ENCODE data around the gene SPRY4. TPM values are rescaled to one million over a fixed set of nuclear protein-coding genes. Genes with fewer than 3 reads are reported as not detected.

Gene SPRY4
- total RNA-seq, 6 donors from 2014 or later = 30.4 to 81.2 (median 43.3) TPM

DNA sequence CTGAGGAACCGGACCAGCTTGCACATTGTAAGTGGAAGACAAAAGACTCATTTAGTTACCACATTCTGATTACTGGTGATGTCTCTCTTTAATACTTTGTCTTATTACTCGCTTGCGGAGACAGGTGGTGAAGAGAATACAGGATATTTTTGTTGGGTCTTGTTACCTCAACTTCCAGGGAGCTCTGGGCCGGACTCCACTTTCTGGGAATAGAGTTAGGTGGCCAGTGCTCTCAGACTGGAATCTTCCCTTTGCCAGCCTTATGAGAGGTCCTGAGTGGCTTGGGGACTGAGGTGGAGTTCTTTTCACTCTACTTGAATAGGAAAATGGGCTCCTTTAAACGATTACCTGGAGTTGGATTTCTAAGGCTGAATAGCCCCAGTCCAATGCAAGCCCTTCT lies 33.3 kb upstream of the SPRY4 start:
- WGBS, 2 donors = 72 to 75% methylated on average over 5 of the region's 5 CpGs
- Histone ChIP-seq H3K27ac (peak overlapping the region; percentile 94 to 98 (median 96)), H3K9me3 (no peaks in the 10 kb centered on the region), H3K36me3 (no peaks in the 10 kb centered on the region), H3K4me3 (peak overlapping the region in 1 of 4 donors; percentile 61), H3K4me1 (peaks cover 24 to 43% (median 30%) of the 10 kb centered on the region in 4 donors), H3K27me3 (no peaks in the 10 kb centered on the region)
- TF ChIP-seq EP300 (IDR thresholded peaks at IDR 0.05) (no peak), POLR2AphosphoS5 (IDR thresholded peaks at IDR 0.05) (no peak), POLR2A (IDR thresholded peaks at IDR 0.05) (no peak)
- TF ChIP-seq, protein P1, sequence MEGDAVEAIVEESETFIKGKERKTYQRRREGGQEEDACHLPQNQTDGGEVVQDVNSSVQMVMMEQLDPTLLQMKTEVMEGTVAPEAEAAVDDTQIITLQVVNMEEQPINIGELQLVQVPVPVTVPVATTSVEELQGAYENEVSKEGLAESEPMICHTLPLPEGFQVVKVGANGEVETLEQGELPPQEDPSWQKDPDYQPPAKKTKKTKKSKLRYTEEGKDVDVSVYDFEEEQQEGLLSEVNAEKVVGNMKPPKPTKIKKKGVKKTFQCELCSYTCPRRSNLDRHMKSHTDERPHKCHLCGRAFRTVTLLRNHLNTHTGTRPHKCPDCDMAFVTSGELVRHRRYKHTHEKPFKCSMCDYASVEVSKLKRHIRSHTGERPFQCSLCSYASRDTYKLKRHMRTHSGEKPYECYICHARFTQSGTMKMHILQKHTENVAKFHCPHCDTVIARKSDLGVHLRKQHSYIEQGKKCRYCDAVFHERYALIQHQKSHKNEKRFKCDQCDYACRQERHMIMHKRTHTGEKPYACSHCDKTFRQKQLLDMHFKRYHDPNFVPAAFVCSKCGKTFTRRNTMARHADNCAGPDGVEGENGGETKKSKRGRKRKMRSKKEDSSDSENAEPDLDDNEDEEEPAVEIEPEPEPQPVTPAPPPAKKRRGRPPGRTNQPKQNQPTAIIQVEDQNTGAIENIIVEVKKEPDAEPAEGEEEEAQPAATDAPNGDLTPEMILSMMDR (IDR thresholded peaks at IDR 0.05) = no peak
- no peak for ATAC-seq (ENCODE audit: low FRiP score in 2 of 2)
- DNase-seq = no peak

DNA sequence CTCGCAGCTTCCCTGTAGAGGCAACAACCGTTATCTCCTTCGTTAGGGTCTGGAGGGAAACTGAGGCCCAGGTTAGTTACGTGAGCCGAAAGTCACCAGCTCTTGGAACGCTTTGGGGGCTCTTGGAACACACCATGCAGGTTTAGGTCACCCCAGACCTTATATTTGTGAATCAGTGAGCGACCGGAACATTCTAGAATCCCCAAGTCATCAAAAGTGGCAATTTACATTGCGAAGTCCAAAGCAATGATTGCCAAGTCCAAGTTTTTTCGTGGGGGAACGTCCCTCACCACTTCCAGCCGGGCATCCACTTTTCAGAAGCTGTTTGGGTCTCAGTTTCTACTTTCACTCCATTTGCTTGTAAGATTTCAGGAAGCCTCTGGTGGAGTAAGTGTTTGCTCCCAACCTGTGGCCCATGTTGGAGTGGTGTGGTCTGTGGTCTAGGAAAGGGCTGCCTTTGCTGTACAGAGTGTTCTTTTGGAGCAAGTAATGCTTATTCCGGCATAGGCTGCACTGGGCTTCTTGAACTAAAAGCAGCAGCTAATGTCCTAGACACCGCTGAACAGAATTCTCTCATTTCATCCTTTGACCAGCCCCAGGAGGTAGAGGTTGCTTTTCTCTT lies 32.8 kb upstream of the SPRY4 start:
- ATAC-seq (ENCODE audit: low FRiP score in 2 of 2) = peak; percentile 5 to 45
- TF ChIP-seq EP300 (IDR thresholded peaks at IDR 0.05) (peak in 1 of 4 donors; percentile 46), POLR2A (IDR thresholded peaks at IDR 0.05) (peak in 1 of 4 donors; percentile 9), POLR2AphosphoS5 (IDR thresholded peaks at IDR 0.05) (peak in 1 of 2 donors; percentile 16)
- TF ChIP-seq, protein P1 (IDR thresholded peaks at IDR 0.05) = no peak
- H3K27ac ChIP-seq = peak overlapping the region; percentile 94 to 98 (median 96)

DNA sequence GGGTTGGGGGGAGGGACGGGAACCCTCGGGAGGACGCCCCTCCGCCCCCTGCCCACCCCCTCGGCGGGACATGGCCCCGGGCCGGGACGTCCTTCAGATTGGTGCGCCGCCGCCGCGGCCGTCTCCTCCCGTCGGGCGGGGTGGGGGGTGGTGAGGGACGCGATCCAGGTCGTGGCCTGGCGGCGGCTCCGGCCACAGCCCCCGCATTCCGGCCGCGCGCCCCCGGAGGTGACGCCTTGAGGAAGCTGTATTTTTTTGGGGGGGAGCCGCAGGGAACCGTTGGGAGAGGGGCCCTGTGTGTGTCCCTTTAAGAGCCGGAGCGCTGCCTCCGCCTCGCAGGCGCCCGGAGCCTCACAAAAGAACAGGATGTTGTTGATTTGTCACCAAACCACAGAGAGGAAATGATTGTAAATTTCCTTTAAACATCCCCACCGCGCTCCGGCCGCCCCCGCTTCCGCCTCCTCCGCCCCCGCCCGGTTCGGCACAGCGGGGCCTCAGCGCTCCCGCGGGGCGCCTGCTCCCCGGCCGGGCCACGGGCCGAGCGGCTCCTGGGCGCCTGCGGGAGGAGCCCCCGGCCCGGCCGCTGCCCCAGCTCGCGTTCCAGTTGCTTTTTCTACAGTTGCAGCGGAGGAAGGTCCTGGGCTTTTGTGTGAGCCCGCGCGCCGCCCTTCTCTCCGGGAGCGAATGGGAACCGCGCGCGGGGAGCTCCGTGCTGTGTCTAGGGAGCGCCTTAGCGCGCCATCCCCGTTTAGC lies 32.1 kb upstream of the SPRY4 start:
- DNase-seq (peak; percentile 88 to 97), ATAC-seq (ENCODE audit: low FRiP score in 2 of 2) (peak; percentile 88 to 92)
- H3K27ac ChIP-seq = peak overlapping the region; percentile 94 to 98 (median 96)

More for the DNA sequence above, 32.8 kb upstream of the SPRY4 start:
- Histone ChIP-seq H3K4me3 (peak overlapping the region in 3 of 4 donors; percentile 50 to 66 (median 61)), H3K9me3 (no peaks in the 10 kb centered on the region), H3K36me3 (no peaks in the 10 kb centered on the region), H3K4me1 (peaks cover 19 to 37% (median 26%) of the 10 kb centered on the region in 4 donors), H3K27me3 (no peaks in the 10 kb centered on the region)
- 20 to 21% methylated on average over 13 to 14 of the region's 14 CpGs for WGBS, 2 donors
- peak in 1 of 2 donors; percentile 57 for DNase-seq

DNA sequence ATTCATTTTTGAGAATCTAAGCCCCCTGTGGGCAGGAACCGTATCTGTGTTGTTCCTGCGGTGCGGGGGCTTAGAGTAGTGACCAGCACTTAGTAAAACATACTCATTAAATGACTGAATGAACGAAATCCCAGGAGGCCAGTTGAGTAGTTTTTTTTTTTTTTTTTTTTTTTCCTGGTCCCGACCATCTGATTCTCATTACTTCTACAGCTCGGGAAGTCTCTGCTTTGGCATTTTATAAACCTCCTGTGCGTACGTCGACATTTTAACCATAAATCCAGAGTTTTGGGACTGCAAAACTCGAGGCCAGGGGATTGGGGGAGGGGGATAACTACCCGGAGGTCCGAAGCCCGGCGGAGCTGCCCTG lies 31.5 kb upstream of the SPRY4 start:
- Histone ChIP-seq H3K27ac (peak overlapping the region; percentile 94 to 98 (median 96)), H3K9me3 (no peaks in the 10 kb centered on the region), H3K4me1 (peaks cover 15 to 32% (median 22%) of the 10 kb centered on the region in 4 donors), H3K4me3 (peak overlapping the region in 3 of 4 donors; percentile 50 to 66 (median 61)), H3K27me3 (no peaks in the 10 kb centered on the region), H3K36me3 (no peaks in the 10 kb centered on the region)
- TF ChIP-seq POLR2AphosphoS5 (IDR thresholded peaks at IDR 0.05) = no peak
- no peak for TF ChIP-seq POLR2A (IDR thresholded peaks at IDR 0.05)
- no peak for TF ChIP-seq EP300 (IDR thresholded peaks at IDR 0.05)
- TF ChIP-seq, protein P1 (IDR thresholded peaks at IDR 0.05) = no peak
- WGBS, 2 donors = 8 to 9% methylated on average over 14 of the region's 14 CpGs
- ATAC-seq (ENCODE audit: low FRiP score in 2 of 2) (peak in 1 of 2 donors; percentile 15), DNase-seq (no peak)

More for the DNA sequence above, 32.1 kb upstream of the SPRY4 start:
- TF ChIP-seq, protein P1 (IDR thresholded peaks at IDR 0.05) = peak in 1 of 6 experiments; percentile 5
- TF ChIP-seq POLR2AphosphoS5 (IDR thresholded peaks at IDR 0.05) = peak; percentile 70 to 85
- TF ChIP-seq POLR2A (IDR thresholded peaks at IDR 0.05) = peak in 3 of 4 donors; percentile 53 to 86 (median 85)
- peak in 3 of 4 donors; percentile 13 to 86 (median 81) for TF ChIP-seq EP300 (IDR thresholded peaks at IDR 0.05)
- Histone ChIP-seq H3K4me1 (peaks cover 15 to 32% (median 22%) of the 10 kb centered on the region in 4 donors), H3K4me3 (peak overlapping the region in 3 of 4 donors; percentile 50 to 66 (median 61)), H3K9me3 (no peaks in the 10 kb centered on the region), H3K36me3 (no peaks in the 10 kb centered on the region), H3K27me3 (no peaks in the 10 kb centered on the region)
- 0 to 2% methylated on average over 34 to 48 of the region's 82 CpGs for WGBS, 2 donors

All from upper lobe of left lung (tissue), 6 donors.